ENCODE data around the gene NCF4. TPM values are rescaled to one million over a fixed set of nuclear protein-coding genes. Genes with fewer than 3 reads are reported as not detected.

NCF4 gene
- total RNA-seq, 2 donors from 2014 or later = 4.4 to 8.5 TPM

- Histone ChIP-seq H3K4me1 (no peaks in the 10 kb centered on the region), H3K9me3 (no peaks in the 10 kb centered on the region), H3K27me3 (no peaks in the 10 kb centered on the region), H3K9ac (ENCODE audit: low read depth in 2 of 2, low read length in 2 of 2) (no peak overlapping the region), H3K4me3 (no peak overlapping the region), H3K27ac (no peak overlapping the region), H3K36me3 (no peaks in the 10 kb centered on the region)
- no peak for TF ChIP-seq CTCF (IDR thresholded peaks at IDR 0.05)
- intact Hi-C loops (cut with DNase I) = no loop called here
- DNase-seq = no peak
These were observed 63.4 kb downstream of the NCF4 start for GRCh38 chr22:36924151-36924698.

DNA sequence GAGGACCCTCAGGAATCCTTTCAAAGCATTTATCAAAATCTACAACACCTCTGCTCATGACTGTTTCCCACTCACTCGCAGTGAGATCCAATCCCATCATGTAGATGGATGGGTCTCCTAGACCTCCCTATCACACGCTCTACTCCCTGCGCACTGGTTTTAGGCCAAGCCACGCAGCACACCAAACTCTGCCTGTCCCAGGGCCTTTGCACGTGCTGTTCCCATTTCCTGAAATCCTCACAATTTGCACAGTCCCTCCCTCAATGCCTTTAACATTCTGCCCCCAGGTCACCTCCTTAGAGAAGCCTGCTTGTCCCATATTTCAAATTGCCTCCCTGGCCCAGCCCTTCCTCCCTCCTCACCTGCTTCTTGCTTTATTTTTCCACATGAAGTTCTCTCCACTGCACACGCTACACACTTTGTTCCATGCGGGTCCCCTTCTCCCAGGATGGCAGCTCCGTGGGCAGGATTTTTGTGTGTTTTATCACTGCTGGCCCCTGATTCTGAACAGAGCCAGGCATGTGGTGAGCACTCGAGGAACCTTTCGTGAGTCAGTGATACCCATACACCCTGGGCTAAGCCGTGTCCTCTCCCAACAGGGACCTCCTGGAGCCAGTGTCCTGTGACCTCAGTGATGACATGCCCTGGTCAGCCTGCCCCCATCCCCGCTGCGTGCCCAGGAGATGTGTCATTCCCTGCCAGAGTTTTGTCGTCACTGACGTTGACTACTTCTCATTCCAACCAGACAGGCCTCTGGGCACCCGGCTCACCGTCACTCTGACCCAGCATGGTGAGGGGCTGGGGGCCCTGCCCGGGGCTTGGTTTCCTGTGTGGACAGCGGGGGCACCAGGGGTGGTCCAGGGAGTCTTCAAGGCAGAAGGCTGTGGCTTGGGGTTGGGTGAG is 64.8 kb downstream of the NCF4 start:
- no peak for DNase-seq
- no peaks in the 10 kb centered on the region for H3K27me3 ChIP-seq
- H3K4me3 ChIP-seq = no peak overlapping the region
- no peaks in the 10 kb centered on the region for H3K4me1 ChIP-seq
- H3K9me3 ChIP-seq = no peaks in the 10 kb centered on the region
- H3K27ac ChIP-seq = no peak overlapping the region
- H3K36me3 ChIP-seq = no peaks in the 10 kb centered on the region
- H3K9ac ChIP-seq (ENCODE audit: low read depth in 2 of 2, low read length in 2 of 2) = no peak overlapping the region
- intact Hi-C loops (cut with DNase I) = no loop called here
- TF ChIP-seq CTCF (IDR thresholded peaks at IDR 0.05) = no peak

DNA sequence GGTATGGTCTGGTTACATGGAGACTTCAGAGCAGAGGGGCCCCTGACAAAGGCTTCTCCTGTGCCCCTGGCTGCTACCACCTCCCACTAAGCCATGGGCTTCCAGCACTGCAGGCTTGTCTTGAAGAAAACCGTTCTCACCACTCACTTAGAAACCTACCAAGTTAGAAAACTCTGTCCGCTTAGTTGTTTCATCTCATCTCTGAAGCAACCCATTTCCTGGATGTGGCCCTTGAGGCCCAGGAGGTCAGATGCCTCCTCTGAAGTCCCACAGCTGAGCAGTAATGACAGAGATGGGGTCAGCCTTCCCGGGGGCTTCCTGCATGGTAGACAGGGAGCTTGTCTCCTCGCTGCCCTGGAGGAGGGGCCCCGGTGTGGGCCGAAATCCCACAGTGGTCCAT is 65.5 kb downstream of the NCF4 start:
- Histone ChIP-seq H3K4me1 (no peaks in the 10 kb centered on the region), H3K27ac (no peak overlapping the region), H3K9ac (ENCODE audit: low read depth in 2 of 2, low read length in 2 of 2) (no peak overlapping the region), H3K4me3 (no peak overlapping the region), H3K36me3 (no peaks in the 10 kb centered on the region), H3K9me3 (no peaks in the 10 kb centered on the region), H3K27me3 (no peaks in the 10 kb centered on the region)
- no peak for TF ChIP-seq CTCF (IDR thresholded peaks at IDR 0.05)
- DNase-seq = no peak
- intact Hi-C loops (cut with DNase I) = no loop called here

DNA sequence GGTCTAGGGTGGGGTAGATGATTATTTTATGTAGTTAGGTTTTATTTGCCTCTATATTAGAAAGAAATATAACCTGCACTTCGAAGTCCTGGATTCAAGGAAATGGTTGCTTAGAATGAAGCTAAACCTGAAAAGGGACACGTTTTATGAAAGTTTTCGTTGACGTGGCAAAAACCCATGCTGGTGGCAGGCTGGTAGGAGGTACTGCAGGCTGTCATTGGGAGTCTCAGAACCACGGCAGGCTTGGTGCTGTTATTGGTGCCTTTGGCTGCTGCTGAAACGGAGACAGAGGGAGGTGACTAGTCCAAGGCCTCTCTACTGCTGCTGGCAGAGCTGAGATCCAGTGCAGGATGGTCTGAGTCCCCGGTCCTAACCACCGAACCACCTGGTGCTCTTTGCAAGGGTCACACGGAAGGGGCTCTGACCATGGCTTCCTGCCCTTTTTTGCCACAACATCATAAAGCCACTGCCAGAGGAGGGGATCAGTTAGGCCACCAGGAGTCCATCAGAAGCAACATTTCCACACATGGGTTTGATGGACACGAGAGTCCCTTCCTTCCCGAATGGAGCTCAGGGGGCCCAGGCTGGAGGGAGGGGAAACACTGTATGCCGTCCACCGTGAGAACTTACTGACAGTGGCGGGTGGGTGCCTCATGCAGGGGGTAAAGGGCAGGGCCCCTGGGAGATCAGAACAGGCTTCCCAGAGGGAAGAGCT is 66.1 kb downstream of the NCF4 start:
- no peaks in the 10 kb centered on the region for H3K27me3 ChIP-seq
- TF ChIP-seq CTCF (IDR thresholded peaks at IDR 0.05) = no peak
- no peaks in the 10 kb centered on the region for H3K4me1 ChIP-seq
- no peaks in the 10 kb centered on the region for H3K36me3 ChIP-seq
- no peak overlapping the region for H3K9ac ChIP-seq (ENCODE audit: low read depth in 2 of 2, low read length in 2 of 2)
- no peak for DNase-seq
- intact Hi-C loops (cut with DNase I) = no loop called here
- no peak overlapping the region for H3K4me3 ChIP-seq
- H3K9me3 ChIP-seq = no peaks in the 10 kb centered on the region
- H3K27ac ChIP-seq = no peak overlapping the region

Other genes with a start within 250 kb of the NCF4 start
- not detected for gene CACNG2, start 157.3 kb upstream of the NCF4 start, total RNA-seq
- gene IFT27, start 84.9 kb upstream of the NCF4 start, total RNA-seq = 10 to 100 TPM; 27.1 to 44.6 TPM
- gene PVALB, start 44.0 kb upstream of the NCF4 start, total RNA-seq = not detected
- gene CSF2RB, start 52.6 kb downstream of the NCF4 start, total RNA-seq = 1 to 10 TPM; 2.1 to 5.2 TPM
- gene TST, start 158.4 kb downstream of the NCF4 start, total RNA-seq = 100 to 1,000 TPM; 410 to 474 TPM
- 100 to 1,000 TPM; 217 to 259 TPM for gene MPST, start 158.7 kb downstream of the NCF4 start, total RNA-seq
- gene KCTD17, start 190.7 kb downstream of the NCF4 start, total RNA-seq = 10 to 100 TPM; 25.4 to 39.9 TPM
- 1 to 10 TPM in 1 of 2 donors, under 1 TPM in 1; 0.10 to 1.5 TPM for gene TMPRSS6, start 248.7 kb downstream of the NCF4 start, total RNA-seq

All from colonic mucosa (tissue), 4 donors.